H9 (cell line): ENCODE results near the gene HIP1. TPM values are rescaled to one million over a fixed set of nuclear protein-coding genes. Genes with fewer than 3 reads are reported as not detected.

Experiments
- DNase-seq: peaks from one replicate; pipeline ENCODE4 v3.0.0-alpha.2; 2017
- H2AFZ ChIP-seq: one replicate; pipeline ENCODE4 v1.6.1; 2013; ENCODE audit warnings: mild to moderate bottlenecking, low read length, control low read depth, moderate library complexity
- H2AK5ac ChIP-seq: 2 replicates; pipeline ENCODE4 v1.6.1; 2013; ENCODE audit warnings: low read length, control low read depth, mixed read lengths; ENCODE audit not compliant: insufficient read length
- H2BK120ac ChIP-seq: one replicate; pipeline ENCODE4 v1.6.1; 2013; ENCODE audit warnings: low read depth, mild to moderate bottlenecking, low read length, control low read depth, inconsistent platforms; ENCODE audit not compliant: poor library complexity, severe bottlenecking
- H2BK12ac ChIP-seq: 2 replicates; pipeline ENCODE4 v1.6.1; 2013; ENCODE audit warnings: low read length, control low read depth, mixed read lengths, low read depth; ENCODE audit not compliant: insufficient read length
- H2BK15ac ChIP-seq: 2 replicates; pipeline ENCODE4 v1.6.1; 2013; ENCODE audit warnings: low read depth, low read length, control low read depth
- H2BK20ac ChIP-seq: one replicate; pipeline ENCODE4 v1.6.1; 2013; ENCODE audit warnings: low read depth, mild to moderate bottlenecking, low read length, control low read depth, inconsistent platforms; ENCODE audit not compliant: poor library complexity, severe bottlenecking
- H2BK5ac ChIP-seq: 2 replicates; pipeline ENCODE4 v1.6.1; 2013; ENCODE audit warnings: low read length, control low read depth, mixed read lengths; ENCODE audit not compliant: insufficient read length
- H3K14ac ChIP-seq: 2 replicates; pipeline ENCODE4 v1.6.1; 2013; ENCODE audit warnings: low read length, control low read depth; ENCODE audit not compliant: insufficient read depth
- H3K18ac ChIP-seq: 2 replicates; pipeline ENCODE4 v1.6.1; 2013; ENCODE audit warnings: low read depth, mild to moderate bottlenecking, mixed read lengths, low read length, control low read depth; ENCODE audit not compliant: insufficient read length
- H3K23ac ChIP-seq: 2 replicates; pipeline ENCODE4 v1.6.1; 2013; ENCODE audit warnings: low read length, control low read depth, mixed read lengths, low read depth; ENCODE audit not compliant: insufficient read length
- H3K23me2 ChIP-seq: 2 replicates; pipeline ENCODE4 v1.6.1; 2013; ENCODE audit warnings: low read depth, mild to moderate bottlenecking, mixed read lengths, low read length, control low read depth; ENCODE audit not compliant: insufficient read length, poor library complexity, severe bottlenecking
- H3K27ac ChIP-seq: 2 replicates; pipeline ENCODE4 v1.5.1; 2013; ENCODE audit warnings: low read length, control low read depth, mixed read lengths, low read depth; ENCODE audit not compliant: insufficient read length
- H3K27me3 ChIP-seq: 2 replicates; pipeline ENCODE4 v1.6.1; 2013; ENCODE audit warnings: low read length, control low read depth, inconsistent platforms; ENCODE audit not compliant: insufficient read depth
- H3K4ac ChIP-seq: 2 replicates; pipeline ENCODE4 v1.6.1; 2013; ENCODE audit warnings: low read depth, mild to moderate bottlenecking, control low read depth, inconsistent platforms, low read length, moderate library complexity
- H3K4me1 ChIP-seq: 2 replicates; pipeline ENCODE4 v1.6.1; 2013; ENCODE audit warnings: low read length, control low read depth, inconsistent platforms; ENCODE audit not compliant: insufficient read depth
- H3K4me2 ChIP-seq: 2 replicates; pipeline ENCODE4 v1.6.1; 2013; ENCODE audit warnings: low read length, control low read depth, mixed read lengths; ENCODE audit not compliant: insufficient read length, insufficient read depth
- H3K56ac ChIP-seq: 2 replicates; pipeline ENCODE4 v1.6.1; 2013; ENCODE audit warnings: low read depth, mild to moderate bottlenecking, mixed read lengths, low read length, control low read depth; ENCODE audit not compliant: insufficient read length
- H3K79me1 ChIP-seq: 2 replicates; pipeline ENCODE4 v1.6.1; 2013; ENCODE audit warnings: low read depth, mild to moderate bottlenecking, moderate library complexity, low read length, control low read depth, inconsistent platforms; ENCODE audit not compliant: insufficient read depth, poor library complexity, severe bottlenecking
- H3K79me2 ChIP-seq: 2 replicates; pipeline ENCODE4 v1.6.1; 2013; ENCODE audit warnings: low read length, control low read depth, inconsistent platforms; ENCODE audit not compliant: insufficient read depth
- H3K9ac ChIP-seq: 2 replicates; pipeline ENCODE4 v1.6.1; 2013; ENCODE audit warnings: low read length, control low read depth, mixed read lengths; ENCODE audit not compliant: insufficient read length; ENCODE audit errors: extremely low read depth
- H3K9me3 ChIP-seq: one replicate; pipeline ENCODE4 v1.6.1; 2013; ENCODE audit warnings: low read depth, low read length, inconsistent platforms; ENCODE audit not compliant: control insufficient read depth
- H3T11ph ChIP-seq: one replicate; pipeline ENCODE4 v1.6.1; 2013; ENCODE audit warnings: mild to moderate bottlenecking, low read length, control low read depth, inconsistent platforms
- H4K20me1 ChIP-seq: one replicate; pipeline ENCODE4 v1.6.1; 2013; ENCODE audit not compliant: control insufficient read depth, insufficient read length, insufficient read depth
- H4K5ac ChIP-seq: 2 replicates; pipeline ENCODE4 v1.6.1; 2013; ENCODE audit warnings: low read depth, mild to moderate bottlenecking, mixed read lengths, low read length, control low read depth; ENCODE audit not compliant: insufficient read length
- H4K8ac ChIP-seq: replicated peaks from 2 replicates; pipeline ENCODE4 v1.6.1; 2013; ENCODE audit warnings: low read length, control low read depth, mixed read lengths, low read depth; ENCODE audit not compliant: insufficient read length
- H4K91ac ChIP-seq: 2 replicates; pipeline ENCODE4 v1.6.1; 2013; ENCODE audit warnings: low read depth, mild to moderate bottlenecking, moderate library complexity, mixed read lengths, low read length, control low read depth; ENCODE audit not compliant: insufficient read length
- H3K27ac Mint-ChIP-seq, 3 experiments: 2 replicates in 2 of 3; 3 replicates in 1 of 3; pipeline ENCODE4 v1.8.0; 2020 to 2021; ENCODE audit warnings: mixed read lengths in 3 of 3, mild to moderate bottlenecking in 1 of 3, moderate library complexity in 1 of 3
- H3K27me3 Mint-ChIP-seq: 2 replicates; pipeline ENCODE4 v1.8.0; 2021; ENCODE audit warnings: low read depth, mild to moderate bottlenecking, moderate library complexity, mixed read lengths
- H3K36me3 Mint-ChIP-seq, 3 experiments: 2 replicates in 2 of 3; 3 replicates in 1 of 3; pipeline ENCODE4 v1.8.0; 2020 to 2021; ENCODE audit warnings: low read depth in 3 of 3, mixed read lengths in 3 of 3; ENCODE audit not compliant: insufficient read depth in 1 of 3
- H3K4me1 Mint-ChIP-seq, 2 experiments: 2 replicates each; pipeline ENCODE4 v1.8.0; 2020; ENCODE audit warnings: mixed read lengths in 2 of 2
- H3K4me3 Mint-ChIP-seq, 2 experiments: 2 replicates in 1 of 2; 3 replicates in 1 of 2; pipeline ENCODE4 v1.8.0; 2020 to 2021; ENCODE audit warnings: mild to moderate bottlenecking in 2 of 2, mixed read lengths in 2 of 2, moderate library complexity in 1 of 2
- H3K9me3 Mint-ChIP-seq, 2 experiments: 2 replicates in 1 of 2; 3 replicates in 1 of 2; pipeline ENCODE4 v1.8.0; 2020; ENCODE audit warnings: mild to moderate bottlenecking in 2 of 2, mixed read lengths in 2 of 2, moderate library complexity in 1 of 2
- CTCF ChIP-seq: fragments of 200-600 bp; sonication (generic); conservative IDR thresholded peaks from 3 replicates; pipeline ENCODE4 v1.8.0; 2021; ENCODE audit warnings: antibody characterized with exemption, mild to moderate bottlenecking
- WGBS: extraction: QIAGEN DNeasy Blood & Tissue Kit; methylation state at CpG from one replicate; pipeline ENCODE4 v1.1.7; 2013; ENCODE audit warnings: missing lambda C conversion rate, low lambda C conversion rate, mixed read lengths; ENCODE audit not compliant: insufficient read length; ENCODE audit errors: extremely low coverage; 5-methylcytosine and 5-hydroxymethylcytosine counted together
- total RNA-seq: library from RNA; stranded (reverse); gene quantifications from 2 replicates; pipeline ENCODE4 v1.2.1, GENCODE V29; 2021

The HIP1 gene
- total RNA-seq, 1 experiment from 2014 or later = 87.5 TPM

DNA sequence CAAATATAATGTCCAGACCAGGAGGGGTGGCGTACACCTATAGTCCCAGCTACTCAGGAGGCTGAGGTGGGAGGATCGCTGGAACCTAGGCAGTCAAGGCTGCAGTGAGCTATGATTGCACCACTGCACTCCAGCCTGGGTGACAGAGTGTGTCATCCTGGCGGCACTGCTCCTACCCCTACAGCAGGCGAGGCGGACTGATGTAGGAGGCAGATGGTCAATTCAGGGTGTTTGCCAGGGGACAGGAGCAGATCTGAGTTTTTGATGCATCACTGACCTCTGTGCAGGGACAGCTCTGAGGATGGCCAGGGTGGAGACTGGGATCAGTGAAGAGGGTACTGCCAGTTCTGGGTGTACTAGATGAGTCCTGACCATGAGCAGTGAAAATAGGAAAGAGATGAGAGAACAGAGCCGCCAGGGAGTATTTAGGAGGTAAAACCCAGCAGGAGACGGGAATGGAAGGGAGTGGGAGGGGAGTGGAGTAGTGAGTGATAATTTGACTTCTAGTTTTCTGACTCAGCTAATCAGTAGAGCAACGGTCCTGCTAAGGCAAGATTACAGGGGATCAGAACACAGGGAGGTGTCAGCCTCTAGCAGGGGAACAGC is 75.3 kb downstream of the HIP1 start:
- no peak overlapping the region for H3K18ac ChIP-seq
- H2BK5ac ChIP-seq = no peak overlapping the region
- H3K79me2 ChIP-seq = no peaks in the 10 kb centered on the region
- H3T11ph ChIP-seq = no peak overlapping the region
- no peak overlapping the region for H2BK12ac ChIP-seq
- no peak overlapping the region for H2BK20ac ChIP-seq
- Mint-ChIP-seq H3K9me3 (no peaks in the 10 kb centered on the region), H3K36me3 (no peaks in the 10 kb centered on the region), H3K27me3 (no peaks in the 10 kb centered on the region), H3K4me1 (peaks cover 5 to 11% of the 10 kb centered on the region in 2 experiments), H3K27ac (peak overlapping the region in 2 of 3 experiments; percentile 25 to 88; a peak in 3 of 7 replicates), H3K4me3 (no peak overlapping the region)
- H3K79me1 ChIP-seq = no peaks in the 10 kb centered on the region
- H4K8ac ChIP-seq = peak overlapping the region; percentile 33
- no peak overlapping the region for H2BK120ac ChIP-seq
- H3K27me3 ChIP-seq = no peaks in the 10 kb centered on the region
- WGBS = no CpG with 5 or more reads among the region's 8 CpGs
- H3K9ac ChIP-seq = no peak overlapping the region
- H3K4me2 ChIP-seq = no peak overlapping the region
- no peak overlapping the region for H3K56ac ChIP-seq
- no peak overlapping the region for H2AK5ac ChIP-seq
- no peak overlapping the region for H4K91ac ChIP-seq
- no peak overlapping the region for H3K4ac ChIP-seq
- no peaks in the 10 kb centered on the region for H3K9me3 ChIP-seq
- H3K14ac ChIP-seq = no peak overlapping the region; the same call in 1 of the 2 replicates
- H2AFZ ChIP-seq = no peak overlapping the region
- H3K23me2 ChIP-seq = no peaks in the 10 kb centered on the region
- DNase-seq = no peak
- no peak overlapping the region for H4K5ac ChIP-seq
- H2BK15ac ChIP-seq = no peak overlapping the region
- H3K27ac ChIP-seq = no peak overlapping the region
- no peak overlapping the region for H3K23ac ChIP-seq
- no peak for TF ChIP-seq CTCF
- no peaks in the 10 kb centered on the region for H3K4me1 ChIP-seq
- H4K20me1 ChIP-seq = no peaks in the 10 kb centered on the region
